Measurements from ENCODE around the gene FLRT2. TPM values are rescaled to one million over a fixed set of nuclear protein-coding genes. Genes with fewer than 3 reads are reported as not detected.

Gene FLRT2
- total RNA-seq, 1 experiment from 2014 or later, result 0.17 TPM

GRCh38 chr14:85575617-85575898, 45.6 kb downstream of the FLRT2 start:
- Histone ChIP-seq H3K9me3 (ENCODE audit: control insufficient read depth in 1 of 2, insufficient read depth in 1 of 2, low read depth in 1 of 2, low read length in 2 of 2) (peaks cover 15 to 18% of the 10 kb centered on the region in 2 experiments; a peak in 2 of 4 replicates), H3K79me2 (ENCODE audit: insufficient read depth, low read length) (no peaks in the 10 kb centered on the region), H3K27ac (ENCODE audit: low read depth, low read length) (no peak overlapping the region), H3K27me3 (ENCODE audit: insufficient read depth, low read length) (no peaks in the 10 kb centered on the region), H3K36me3 (ENCODE audit: control insufficient read depth in 1 of 2, insufficient read depth in 2 of 2, low read length in 2 of 2) (no peaks in the 10 kb centered on the region), H3K9me2 (ENCODE audit: insufficient read depth) (no peaks in the 10 kb centered on the region), H3K4me1 (ENCODE audit: control insufficient read depth in 1 of 2, insufficient read depth in 2 of 2, low read length in 2 of 2) (no peaks in the 10 kb centered on the region), H3K9ac (ENCODE audit: low read length) (no peak overlapping the region), H4K20me1 (ENCODE audit: insufficient read depth) (no peaks in the 10 kb centered on the region), H2AFZ (ENCODE audit: low read depth, low read length, poor library complexity, severe bottlenecking) (no peak overlapping the region), H3K4me3 (replicated peaks in 1 of 2; ENCODE audit: low read depth in 1 of 2, low read length in 2 of 2) (no peak overlapping the region), H3K4me2 (ENCODE audit: low read length) (no peak overlapping the region)
- no peak for DNase-seq (ENCODE audit: low read depth, low spot score)
- ChIA-PET CTCF (no interaction called here), RAD21 (ENCODE audit: low non-redundant PET in 1 of 2, low total read pairs in 2 of 2, uncharacterized antibody in 2 of 2, unreplicated experiment in 2 of 2) (no interaction called here), POLR2A (no interaction called here)
- intact Hi-C loops (cut with micrococcal nuclease), result no loop called here
- no peak for ATAC-seq
- BruUV-seq (replicated peaks), result no TSS peak
- TF ChIP-seq ZFX (IDR thresholded peaks at IDR 0.05) (no peak), ZNF274 (IDR thresholded peaks at IDR 0.05; ENCODE audit: low read depth, low read length) (no peak), FOSL1 (IDR thresholded peaks at IDR 0.05; ENCODE audit: low read depth) (no peak), REST (IDR thresholded peaks at IDR 0.05; ENCODE audit: low read depth) (no peak), CBX3 (IDR thresholded peaks at IDR 0.05; ENCODE audit: low read depth) (no peak), EZH2 (IDR thresholded peaks at IDR 0.05) (no peak), TCF7L2 (IDR thresholded peaks at IDR 0.05; ENCODE audit: borderline replicate concordance, extremely low read depth, insufficient read depth, insufficient read length) (no peak), SIN3A (IDR thresholded peaks at IDR 0.05; ENCODE audit: low read depth) (no peak), EZH2phosphoT487 (IDR thresholded peaks at IDR 0.05; ENCODE audit: borderline replicate concordance) (no peak), SP1 (IDR thresholded peaks at IDR 0.05; ENCODE audit: low read depth) (no peak), CEBPB (IDR thresholded peaks at IDR 0.05; ENCODE audit: low read depth) (no peak), POLR2A (IDR thresholded peaks at IDR 0.05; ENCODE audit: borderline replicate concordance, extremely low read depth, insufficient read depth, insufficient read length) (no peak)

All from HCT116 (cell line).